GM21529 (cell line): ENCODE measurements around the gene PAK5.

Experiments
- ATAC-seq: cut with Tn5 transposase; IDR thresholded peaks from one replicate; pipeline ENCODE4 v1.9.1; 2021; ENCODE audit not compliant: unreplicated experiment

The PAK5 gene

DNA sequence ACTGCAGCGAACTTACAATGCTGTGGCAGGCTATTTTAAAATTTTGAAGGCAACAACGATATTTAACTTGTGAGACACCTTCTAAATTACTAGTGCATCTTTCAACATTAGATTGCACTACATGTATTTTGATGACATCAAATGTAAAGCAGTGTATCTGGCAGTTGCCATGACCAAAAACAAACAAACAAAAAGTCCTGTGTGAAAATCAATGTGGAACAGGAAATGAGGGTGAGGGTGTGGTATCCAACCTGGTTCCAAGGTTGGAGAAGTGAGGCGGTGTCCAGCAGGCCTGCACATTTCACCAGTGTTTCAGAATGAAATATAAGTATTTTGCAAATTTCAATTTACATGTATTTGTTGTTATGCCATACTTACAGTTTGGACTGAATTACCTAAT, 212.5 kb downstream of the PAK5 start:
- ATAC-seq = no peak

DNA sequence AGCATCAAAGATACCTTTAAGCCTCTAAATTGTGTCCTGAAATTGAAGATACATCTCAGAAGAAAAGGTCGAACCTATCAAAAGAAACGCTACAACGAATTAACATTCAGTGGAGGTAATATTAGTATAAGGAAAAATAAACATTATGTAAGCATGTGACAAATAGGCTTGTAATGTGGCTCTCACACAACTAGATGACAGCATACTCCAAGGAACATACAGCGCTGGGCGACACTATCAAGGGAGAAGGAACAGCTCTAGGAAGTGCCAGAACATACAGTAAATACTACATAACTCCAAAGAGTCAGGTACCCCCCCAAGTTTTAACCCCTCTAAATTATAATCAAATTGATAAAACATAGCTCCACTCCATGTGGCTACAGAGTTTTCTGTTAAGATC, 220.9 kb downstream of the PAK5 start:
- no peak for ATAC-seq

DNA sequence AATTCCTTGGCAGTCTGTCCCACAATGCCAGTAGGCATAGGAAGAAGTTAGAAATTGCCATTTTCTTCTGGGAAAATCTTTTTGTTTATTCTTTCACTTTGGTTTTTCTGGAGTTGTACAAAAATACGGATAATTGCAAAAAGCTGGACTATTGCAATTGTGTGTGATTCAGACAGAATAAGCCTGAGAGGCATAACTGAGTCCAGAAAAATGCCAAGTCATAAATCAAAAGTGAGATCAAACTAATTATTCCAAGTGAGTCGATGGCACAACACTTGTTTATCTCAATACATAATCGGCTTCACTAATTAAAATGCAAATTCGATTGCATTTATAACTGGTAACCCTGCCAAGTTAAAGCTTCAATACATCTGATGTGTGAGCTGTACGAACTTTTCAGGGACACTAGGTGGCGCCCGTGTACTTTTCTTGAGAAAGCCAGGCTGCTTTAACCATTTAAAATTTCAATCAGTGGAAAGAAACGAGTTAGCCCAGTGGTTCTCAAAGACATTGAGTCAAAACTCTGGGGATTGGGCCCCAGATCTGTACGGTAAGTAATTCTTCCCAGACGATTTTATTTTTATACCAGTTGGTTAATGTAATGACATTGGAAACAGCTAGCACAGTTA, 221.9 kb downstream of the PAK5 start:
- peak; percentile 42 for ATAC-seq

DNA sequence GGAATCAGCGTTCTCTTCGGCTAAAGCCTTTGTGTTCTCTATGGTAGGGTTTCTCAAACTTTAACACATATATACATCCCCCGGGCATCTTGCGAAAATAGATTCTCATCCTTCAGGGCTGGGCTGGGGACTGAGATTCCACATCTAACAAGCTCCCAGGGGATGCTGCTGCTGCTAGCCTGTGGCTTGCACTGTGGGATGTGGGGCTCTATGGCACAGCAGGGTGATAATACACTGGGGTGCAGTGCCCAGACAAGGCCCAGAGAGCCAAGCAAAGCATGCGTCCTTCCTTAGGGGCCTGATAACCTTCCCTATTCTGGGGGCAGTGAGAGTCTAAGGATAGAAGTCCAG, 222.4 kb downstream of the PAK5 start:
- ATAC-seq = peak; percentile 14

DNA sequence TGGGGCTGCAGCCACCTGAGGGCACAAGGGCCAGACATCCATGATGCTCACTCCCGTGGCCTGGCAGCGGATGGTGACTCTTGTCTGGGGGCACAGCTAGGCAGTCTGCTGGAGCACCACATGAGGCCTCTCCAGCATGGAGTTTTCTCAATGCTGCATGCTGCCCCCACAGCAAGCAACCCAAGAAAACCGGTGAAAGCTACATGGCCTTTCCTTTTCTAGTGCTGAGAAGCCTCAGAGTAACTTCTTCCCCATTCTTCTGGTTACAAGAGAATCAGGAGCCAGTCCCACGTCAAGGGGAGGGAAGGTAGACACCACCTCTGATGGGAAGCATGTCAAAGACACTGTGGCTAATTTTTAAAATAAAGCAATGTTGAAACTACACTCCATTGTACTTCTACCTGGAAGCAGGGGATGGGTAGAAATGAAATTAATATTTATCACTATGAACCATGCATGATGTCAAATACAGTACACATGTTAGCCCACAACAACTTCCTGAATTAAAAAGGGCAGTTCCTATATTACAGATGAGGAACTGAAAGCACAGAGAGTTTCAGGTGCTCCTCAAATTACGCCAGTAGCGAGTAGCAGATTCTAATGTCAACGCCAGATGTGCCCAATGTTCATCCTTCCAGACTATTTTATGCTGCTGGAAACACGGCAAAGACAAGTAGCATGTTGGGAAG, 223.0 kb downstream of the PAK5 start:
- peak; percentile 97 for ATAC-seq

DNA sequence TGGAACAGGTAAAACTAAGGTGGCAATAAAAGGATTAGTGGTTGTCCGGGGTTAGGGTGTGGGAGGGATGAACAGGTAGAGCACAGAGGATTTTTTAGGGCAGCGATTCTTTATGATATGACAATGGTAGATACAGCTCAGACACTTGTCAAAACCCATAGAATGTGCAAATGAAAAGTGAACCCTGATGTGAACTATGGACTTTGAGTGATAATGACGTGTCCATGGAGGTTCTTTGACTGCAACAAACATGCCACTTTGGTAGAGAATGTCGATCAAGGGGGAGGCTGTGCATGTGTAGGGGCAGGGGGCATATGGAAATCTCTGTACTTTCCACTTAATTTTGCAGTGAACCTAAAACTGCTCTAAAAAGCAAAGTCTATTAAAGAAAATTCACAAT, 223.8 kb downstream of the PAK5 start:
- no peak for ATAC-seq

DNA sequence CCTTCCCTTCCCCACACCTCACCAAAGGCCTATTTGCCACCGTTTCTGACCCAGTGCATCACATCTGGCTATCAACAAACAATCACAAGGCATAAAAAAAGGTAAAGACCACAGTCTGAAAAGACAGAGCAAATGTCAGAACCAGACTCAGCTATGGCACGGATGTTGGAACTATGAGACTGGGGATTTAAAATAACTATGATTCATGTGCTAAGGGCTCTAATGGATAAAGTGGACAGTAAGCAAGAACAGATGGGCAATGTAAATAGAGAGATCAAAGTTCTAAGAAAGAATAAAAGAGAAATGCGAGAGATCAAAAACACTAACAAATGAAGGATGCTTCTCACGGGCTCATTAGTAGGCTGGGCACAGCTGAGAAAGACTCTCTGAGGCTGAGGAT, 225.0 kb downstream of the PAK5 start:
- ATAC-seq = no peak

DNA sequence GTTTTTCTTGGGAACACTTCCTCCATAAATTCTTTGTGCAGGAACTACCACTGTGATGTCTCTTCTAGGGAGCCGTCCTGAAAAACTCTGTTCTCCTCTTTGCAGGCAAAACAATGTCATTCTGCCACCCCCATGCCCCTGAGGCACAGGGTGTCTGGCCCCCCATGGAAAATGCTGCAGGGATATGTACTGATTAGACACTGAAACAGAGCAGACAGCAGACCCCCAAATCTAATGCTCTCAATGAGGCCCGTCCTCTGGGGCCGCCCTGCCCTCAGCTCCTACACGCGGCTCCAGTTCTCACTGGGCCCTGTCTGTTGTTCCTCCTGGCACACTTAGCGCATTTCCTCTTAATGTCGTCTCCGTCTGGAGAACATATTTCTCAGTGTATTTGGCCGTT, 227.0 kb downstream of the PAK5 start:
- ATAC-seq = no peak

DNA sequence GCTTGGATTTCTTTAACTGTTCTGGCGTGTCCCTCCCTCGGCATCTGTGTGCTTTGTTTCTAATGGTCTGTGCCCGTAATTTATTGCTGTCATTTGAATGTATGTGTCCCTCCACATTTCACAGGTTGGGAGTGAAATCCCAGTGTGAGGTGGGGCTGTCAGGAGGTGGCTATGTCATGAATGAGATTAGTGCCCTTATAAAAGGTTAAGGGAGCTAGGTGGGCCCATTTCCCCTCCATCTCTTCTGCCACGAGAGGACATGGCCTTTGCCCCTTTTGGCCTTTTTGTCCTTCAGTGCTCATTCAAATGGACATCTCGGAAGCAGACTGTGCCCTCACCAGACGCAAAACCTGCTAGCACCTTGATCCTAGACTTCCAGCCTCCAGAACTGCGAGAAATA, 228.2 kb downstream of the PAK5 start:
- no peak for ATAC-seq

DNA sequence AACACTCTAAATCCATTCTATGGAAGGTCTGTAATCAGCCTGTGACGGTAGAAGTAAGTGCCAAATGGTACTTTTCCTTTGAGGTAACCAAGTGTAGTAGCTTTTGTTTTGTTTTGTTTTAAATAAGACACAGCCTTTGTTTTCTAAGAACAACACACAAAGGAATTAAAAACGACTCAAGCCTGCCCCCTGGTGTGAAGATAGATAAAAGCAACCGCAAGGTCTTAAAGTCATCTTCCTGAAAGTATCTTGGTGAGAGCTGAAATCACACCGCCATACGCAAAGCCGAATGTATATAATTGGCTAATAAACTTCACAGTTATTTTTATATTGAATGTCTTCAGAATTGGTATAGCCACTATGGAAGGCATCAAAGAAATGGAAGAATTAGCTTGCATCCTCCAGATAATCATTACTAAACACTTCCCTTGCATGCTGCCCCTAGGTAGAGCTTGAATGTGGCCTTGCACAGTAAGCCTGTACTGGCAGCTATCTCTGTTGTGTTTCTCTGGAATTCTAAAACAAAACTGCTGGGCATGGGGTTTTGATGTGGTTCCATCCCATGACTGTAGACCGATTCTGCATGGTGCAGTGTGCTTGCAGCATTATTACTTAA, 228.9 kb downstream of the PAK5 start:
- peak; percentile 81 for ATAC-seq

DNA sequence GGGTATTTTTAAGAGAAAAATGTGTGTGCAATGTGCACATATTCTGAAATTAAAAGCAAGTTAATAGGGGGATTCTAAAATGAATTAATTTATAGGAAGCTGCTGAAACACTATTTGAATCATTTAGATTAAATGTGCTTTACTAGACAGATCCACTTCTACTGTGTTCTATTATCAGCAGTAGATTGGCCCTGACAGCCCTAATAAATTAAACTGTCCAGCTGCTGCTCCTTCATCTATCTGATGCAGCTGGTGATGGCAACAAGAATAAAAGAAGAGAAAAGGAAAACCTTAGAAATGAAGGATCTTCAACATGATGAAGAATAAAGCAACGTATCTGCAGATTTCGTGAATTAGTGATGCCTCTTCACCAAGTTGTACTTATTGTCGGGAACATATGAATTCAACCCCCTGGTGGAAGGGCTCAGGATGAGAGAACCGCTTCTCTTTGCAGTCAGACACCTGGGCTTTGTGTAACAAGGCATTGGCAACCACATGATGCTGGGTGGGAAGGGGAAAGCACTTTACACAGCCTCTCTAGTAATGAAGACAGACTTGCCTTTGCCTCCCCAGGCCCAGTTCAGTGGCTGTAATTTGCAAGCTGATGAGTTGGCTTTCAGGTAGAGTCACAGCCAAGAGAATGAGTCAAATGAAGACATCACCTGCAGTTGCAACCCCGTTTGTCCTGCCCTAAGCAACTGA, 230.1 kb downstream of the PAK5 start:
- ATAC-seq = no peak

DNA sequence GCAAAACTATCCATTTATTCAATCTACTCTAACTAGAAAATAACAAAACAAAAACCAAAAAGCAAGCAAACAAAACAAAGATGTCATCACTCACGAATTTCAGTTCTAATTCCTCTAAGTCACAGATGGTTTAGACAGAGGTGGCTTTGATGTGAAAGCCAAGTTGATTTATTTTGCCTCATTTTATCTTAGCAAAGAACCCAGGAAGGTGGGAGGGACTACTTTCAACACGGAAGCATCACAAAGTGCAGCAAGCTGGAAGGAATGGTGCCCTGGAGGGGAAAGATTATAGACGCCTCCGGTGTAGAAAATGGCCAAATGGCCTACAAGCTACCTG, 236.1 kb downstream of the PAK5 start:
- ATAC-seq = no peak

DNA sequence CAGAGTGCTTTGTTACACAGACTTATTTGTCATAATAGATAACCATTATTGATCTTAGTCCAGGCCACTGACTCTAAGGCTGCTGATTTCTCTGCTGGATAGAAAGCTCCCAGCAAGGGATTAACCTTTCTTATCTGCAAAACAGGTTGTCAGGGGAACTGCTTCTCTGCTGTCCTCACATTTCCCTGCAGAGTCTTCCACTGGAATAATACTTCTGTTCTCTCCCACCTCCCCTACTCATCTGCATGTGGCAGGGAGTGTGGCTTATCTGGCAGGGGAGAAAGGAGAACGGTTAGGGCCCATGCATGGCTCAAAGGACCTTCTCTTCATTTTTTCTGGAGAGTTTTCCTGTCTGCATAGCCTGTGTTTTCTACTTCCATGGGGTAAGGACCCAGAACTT, 238.3 kb downstream of the PAK5 start:
- ATAC-seq = no peak

DNA sequence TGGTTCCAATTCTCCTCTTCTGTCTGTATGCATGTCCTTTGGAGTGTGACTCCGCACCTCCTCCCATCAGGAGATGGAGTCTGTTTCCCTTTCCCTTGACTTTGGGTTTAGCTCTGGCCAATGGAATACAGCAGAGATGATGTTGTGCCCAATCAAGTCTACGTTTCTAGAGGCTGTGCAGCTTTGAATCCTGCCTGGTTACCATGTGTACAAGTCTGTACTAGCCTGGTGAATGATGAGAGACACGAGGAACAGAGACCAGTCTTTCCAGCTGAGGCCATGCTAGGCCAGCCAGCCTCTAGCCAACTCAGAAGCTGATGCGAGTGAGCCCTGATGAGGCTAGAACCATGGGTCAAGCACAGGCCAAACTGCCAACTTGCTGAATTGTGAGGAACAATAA, 241.3 kb downstream of the PAK5 start:
- ATAC-seq = no peak

DNA sequence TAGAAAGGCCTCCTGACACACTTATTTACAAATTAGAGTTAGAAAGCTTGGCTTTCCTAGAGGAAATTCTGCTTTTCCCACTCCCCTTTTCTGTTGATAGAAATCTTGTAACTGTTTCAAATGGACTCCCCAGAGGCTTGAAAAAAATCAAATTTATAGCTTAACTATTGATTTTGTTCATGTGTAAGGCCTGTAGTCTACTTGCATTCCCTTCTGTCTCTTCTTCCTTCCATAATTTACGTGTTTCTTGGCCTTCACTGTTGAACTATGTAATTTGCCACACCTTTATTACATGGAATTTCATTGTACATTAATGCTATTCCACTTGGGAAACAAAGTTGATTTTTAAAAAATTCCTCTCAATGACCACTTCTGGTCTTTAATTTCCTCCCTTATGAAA, 243.1 kb downstream of the PAK5 start:
- no peak for ATAC-seq

DNA sequence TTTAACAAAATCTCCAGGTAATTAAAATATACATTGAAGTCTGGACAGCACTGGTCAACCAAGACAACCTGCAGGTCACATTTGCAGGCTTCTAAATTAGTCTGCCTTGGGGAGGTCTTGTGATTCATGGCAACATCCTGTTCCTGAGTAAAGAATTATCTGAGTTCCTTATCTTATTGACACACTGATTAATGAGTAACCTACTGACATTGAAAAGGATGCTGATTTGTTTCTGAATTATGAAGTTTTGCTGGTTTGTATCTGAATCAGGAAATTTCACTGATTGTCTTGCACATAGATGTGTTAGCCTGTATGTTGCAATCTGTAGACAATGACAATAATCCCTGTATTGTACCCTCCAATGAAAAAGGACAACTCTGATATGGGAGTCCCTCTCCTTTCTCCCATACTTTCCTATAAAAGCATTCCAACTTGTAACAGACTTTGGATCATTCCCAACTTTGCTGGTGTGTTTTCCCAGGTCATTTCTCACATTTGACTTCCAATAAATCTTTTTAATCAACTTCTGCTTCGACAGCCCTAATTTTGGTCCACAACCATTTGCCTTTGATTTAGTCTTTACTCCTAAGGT, 244.5 kb downstream of the PAK5 start:
- ATAC-seq = no peak

DNA sequence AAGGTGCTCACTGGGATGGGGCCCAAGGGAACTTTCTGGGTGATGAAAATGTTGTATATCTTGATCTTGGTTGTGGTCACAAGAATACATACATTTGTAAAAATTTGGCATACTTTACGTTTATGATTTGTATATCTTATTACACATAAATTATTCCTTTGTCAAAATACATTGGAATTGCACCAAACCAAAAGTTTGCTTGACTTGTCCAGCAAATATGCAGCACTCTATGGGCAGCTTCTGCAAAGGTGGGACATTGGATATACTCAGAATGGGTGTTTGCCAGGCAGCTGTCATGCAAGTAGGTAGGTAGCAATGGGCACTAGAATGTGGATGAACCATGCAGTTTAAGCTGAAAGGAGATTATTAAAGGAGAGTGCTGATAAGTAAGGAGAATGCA, 246.5 kb downstream of the PAK5 start:
- ATAC-seq = no peak

DNA sequence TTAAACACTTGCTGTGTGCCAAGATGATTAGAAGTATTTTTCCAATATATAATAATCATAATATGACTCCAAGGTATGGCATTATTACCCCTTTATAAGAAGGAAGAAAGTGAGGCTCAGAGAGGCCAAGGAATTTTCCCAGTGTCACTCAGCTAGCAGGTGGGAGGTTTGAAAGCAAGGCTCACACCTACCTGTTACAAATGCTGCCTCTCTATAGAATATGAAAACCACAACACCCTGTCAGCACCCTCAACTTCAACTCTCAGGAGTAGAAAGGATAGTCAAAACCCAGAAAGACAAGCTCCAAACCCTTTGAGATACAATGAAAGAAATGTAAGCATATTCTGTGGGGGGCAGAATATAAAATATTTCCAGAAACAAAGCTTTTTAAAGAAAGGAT, 247.8 kb downstream of the PAK5 start:
- no peak for ATAC-seq

DNA sequence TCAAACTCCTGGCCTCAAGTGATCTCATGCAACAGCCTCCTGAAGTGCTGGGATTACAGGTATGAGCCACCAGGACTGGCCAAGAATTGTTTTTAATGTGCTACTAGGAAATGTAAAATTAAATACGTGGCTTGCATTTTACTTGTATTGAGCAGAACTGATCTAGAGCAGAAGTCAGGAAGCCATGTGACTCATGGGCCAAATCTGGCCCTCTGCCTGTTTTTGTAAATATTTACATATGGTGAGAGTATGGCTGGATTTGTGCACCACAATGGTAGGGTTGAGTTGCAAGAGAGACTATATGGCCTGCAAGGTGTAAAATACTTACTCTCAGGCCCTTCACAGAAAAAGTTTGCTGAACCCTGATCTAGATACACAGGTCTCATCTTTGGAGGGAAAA, 248.7 kb downstream of the PAK5 start:
- no peak for ATAC-seq

DNA sequence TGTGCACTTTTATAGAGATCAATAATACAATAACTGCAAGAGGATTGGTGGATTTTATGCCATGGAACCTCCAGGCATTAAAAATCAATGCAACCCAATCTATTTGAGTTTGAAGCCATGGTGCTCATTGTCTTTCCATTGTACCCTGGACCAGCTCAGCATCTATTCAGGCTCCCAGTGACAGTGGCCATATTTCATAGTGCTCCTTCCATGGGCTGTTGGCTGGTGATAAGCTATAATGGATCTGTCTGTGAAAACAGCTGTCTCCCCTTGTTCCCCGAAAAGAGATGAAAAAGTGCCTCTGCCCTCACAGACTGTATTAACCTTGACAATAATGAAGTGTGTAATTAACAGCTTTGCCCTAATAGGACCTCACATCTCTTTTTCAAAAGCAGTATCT, 250.2 kb downstream of the PAK5 start:
- no peak for ATAC-seq

DNA sequence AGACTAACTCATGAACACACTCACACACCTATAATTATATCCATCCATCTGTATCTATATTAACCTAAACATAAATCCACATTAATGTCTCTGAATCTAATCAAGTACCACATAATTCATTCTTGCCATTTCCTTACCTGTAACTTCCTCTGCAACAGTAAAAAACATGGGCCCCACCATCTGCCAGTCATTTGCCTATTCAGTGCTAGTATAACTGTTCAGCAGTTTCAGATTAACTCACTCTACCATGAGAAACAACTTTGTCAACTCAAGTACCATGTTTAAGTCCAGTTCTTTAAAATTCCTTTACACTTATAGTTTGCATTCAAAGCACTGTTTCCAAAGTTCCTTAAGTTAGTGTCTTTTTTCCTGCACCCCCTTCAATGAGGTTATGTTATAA, 255.7 kb downstream of the PAK5 start:
- ATAC-seq = no peak

DNA sequence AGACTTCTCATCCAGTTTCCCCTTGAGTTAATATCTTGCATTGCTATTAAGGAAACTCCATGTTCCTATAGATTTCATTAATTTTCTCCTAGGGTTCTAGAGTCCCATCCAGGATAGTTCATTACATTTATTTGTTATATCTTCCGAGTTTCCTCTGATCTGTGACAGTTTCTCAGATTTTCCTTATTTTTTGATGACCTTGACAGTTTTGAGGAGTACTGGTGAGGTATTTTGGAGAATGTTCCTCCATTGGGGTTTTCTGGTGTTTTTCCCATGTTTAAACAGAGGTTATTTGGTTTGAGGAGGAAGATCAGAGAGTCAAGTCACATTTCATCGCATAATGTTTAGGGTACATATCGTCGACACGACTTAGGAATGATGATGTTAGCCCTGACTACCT, 256.7 kb downstream of the PAK5 start:
- ATAC-seq = no peak
